ENCODE measurements around the gene CDC42BPA.

CDC42BPA gene

DNA sequence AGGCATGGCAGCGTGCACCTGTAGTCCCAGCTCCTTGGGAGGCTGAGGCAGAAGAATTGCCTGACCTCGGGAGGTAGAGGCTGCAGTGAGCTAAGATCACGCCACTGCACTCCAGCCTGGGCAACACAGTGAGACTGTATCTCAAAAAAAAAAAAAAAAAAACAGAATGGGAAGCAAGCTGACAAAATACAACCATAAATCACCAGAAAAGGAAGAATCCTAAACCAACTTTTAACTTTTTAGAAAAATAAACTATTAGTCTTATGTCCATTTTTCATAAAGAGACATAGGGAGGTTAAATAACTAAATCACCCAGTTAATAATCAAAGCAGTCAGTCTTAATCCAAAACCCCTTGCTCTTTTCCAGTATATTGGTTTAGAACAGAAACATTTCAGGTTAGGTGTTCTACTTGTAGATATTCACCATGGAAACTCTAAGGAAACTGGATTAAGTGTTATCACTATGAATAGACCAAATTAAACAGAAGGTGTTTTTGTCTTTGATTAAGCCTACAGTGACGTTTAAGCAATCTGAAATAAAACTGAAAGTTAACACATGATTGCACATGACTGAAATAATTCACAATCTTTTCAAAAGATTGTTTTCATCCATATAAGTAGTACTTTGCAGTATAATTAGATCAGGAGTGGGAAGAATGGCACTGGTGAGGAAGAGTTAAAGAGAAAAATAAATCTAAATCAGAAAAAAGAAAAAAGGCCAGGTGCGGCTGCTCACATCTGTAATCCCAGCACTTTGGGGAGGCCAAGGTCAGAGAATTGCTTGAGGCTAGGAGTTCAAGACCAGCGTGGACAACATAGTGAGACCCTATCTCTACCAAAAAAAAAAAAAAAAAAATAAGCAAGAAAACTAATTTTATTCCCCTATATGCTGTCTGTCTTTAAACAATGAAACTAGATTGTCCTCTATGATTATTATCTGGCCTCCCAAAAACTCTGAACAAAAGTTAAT lies 9.6 kb downstream of the CDC42BPA start:
- TF ChIP-seq POLR2AphosphoS5 (IDR thresholded peaks at IDR 0.05; ENCODE audit: low read depth, low read length) (no peak), SIN3A (IDR thresholded peaks at IDR 0.05; ENCODE audit: borderline replicate concordance, insufficient read depth, low read length) (no peak), FOXP2 (optimal IDR thresholded peaks at IDR 0.05; ENCODE audit: borderline replicate concordance, extremely low read depth, extremely low read length, insufficient read depth) (no peak), TAF1 (IDR thresholded peaks at IDR 0.05; ENCODE audit: borderline replicate concordance, insufficient read depth, low read length) (no peak)
- TF ChIP-seq, protein P1, sequence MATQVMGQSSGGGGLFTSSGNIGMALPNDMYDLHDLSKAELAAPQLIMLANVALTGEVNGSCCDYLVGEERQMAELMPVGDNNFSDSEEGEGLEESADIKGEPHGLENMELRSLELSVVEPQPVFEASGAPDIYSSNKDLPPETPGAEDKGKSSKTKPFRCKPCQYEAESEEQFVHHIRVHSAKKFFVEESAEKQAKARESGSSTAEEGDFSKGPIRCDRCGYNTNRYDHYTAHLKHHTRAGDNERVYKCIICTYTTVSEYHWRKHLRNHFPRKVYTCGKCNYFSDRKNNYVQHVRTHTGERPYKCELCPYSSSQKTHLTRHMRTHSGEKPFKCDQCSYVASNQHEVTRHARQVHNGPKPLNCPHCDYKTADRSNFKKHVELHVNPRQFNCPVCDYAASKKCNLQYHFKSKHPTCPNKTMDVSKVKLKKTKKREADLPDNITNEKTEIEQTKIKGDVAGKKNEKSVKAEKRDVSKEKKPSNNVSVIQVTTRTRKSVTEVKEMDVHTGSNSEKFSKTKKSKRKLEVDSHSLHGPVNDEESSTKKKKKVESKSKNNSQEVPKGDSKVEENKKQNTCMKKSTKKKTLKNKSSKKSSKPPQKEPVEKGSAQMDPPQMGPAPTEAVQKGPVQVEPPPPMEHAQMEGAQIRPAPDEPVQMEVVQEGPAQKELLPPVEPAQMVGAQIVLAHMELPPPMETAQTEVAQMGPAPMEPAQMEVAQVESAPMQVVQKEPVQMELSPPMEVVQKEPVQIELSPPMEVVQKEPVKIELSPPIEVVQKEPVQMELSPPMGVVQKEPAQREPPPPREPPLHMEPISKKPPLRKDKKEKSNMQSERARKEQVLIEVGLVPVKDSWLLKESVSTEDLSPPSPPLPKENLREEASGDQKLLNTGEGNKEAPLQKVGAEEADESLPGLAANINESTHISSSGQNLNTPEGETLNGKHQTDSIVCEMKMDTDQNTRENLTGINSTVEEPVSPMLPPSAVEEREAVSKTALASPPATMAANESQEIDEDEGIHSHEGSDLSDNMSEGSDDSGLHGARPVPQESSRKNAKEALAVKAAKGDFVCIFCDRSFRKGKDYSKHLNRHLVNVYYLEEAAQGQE (IDR thresholded peaks at IDR 0.05; ENCODE audit: insufficient read depth in 1 of 2, low read depth in 2 of 2, low read length in 2 of 2) = no peak

DNA sequence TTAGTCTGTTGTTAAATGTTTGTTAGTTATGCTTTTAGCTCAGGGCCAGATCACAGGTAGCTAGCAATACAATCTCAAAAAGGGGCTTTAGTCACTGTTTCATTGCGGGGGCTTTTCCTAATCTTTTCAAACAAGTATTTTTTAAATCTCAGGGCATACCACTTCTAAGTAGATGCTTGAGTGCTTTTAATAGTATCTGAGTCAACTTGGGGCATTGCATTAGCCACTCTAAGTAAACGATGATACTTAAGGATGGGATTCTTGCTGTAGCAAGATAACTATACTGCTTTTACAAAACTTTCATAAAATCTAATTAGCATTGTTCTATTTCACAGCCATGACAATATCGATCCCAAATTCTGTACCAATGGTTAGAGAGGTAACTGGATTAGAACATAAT lies 11.6 kb downstream of the CDC42BPA start:
- TF ChIP-seq TAF1 (IDR thresholded peaks at IDR 0.05; ENCODE audit: borderline replicate concordance, insufficient read depth, low read length) = no peak
- TF ChIP-seq, protein P1 (IDR thresholded peaks at IDR 0.05; ENCODE audit: insufficient read depth in 1 of 2, low read depth in 2 of 2, low read length in 2 of 2) = no peak
- TF ChIP-seq FOXP2 (optimal IDR thresholded peaks at IDR 0.05; ENCODE audit: borderline replicate concordance, extremely low read depth, extremely low read length, insufficient read depth) = no peak
- TF ChIP-seq POLR2AphosphoS5 (IDR thresholded peaks at IDR 0.05; ENCODE audit: low read depth, low read length) = no peak
- TF ChIP-seq SIN3A (IDR thresholded peaks at IDR 0.05; ENCODE audit: borderline replicate concordance, insufficient read depth, low read length) = no peak

DNA sequence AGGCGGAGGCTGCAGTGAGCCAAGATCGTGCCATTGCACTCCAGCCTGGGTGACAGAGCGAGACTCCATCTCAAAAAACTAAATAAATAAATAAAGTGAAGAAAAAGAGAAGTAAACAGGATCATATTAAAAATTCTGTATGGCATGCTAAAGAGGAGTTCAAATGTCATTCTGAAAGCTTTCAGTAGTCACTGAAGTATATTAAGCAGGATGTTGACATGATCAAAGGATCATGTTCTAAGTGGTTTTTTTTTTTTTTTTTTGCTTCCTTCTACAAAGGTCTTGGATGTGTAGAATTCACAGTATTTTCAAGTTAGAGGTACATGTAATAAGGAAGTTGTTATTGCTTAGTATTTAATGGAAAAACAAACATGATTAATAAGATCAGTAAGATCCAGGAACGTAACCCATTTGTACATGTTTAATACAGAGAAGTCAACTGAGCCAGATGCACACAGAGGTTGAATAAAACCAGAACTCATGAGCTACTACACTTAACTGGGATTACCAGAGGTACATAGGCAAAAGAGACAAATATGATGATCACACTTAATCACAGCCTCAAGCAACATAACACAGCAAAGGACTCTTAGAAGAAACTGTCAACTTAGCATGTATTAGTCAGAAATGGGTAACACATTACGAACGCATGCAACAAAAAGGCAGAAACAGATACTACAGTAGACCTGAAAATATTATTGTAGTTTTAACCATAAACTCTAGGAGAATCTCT lies 12.2 kb downstream of the CDC42BPA start:
- TF ChIP-seq FOXP2 (optimal IDR thresholded peaks at IDR 0.05; ENCODE audit: borderline replicate concordance, extremely low read depth, extremely low read length, insufficient read depth) (no peak), POLR2AphosphoS5 (IDR thresholded peaks at IDR 0.05; ENCODE audit: low read depth, low read length) (no peak), SIN3A (IDR thresholded peaks at IDR 0.05; ENCODE audit: borderline replicate concordance, insufficient read depth, low read length) (no peak), TAF1 (IDR thresholded peaks at IDR 0.05; ENCODE audit: borderline replicate concordance, insufficient read depth, low read length) (no peak)
- TF ChIP-seq, protein P1 (IDR thresholded peaks at IDR 0.05; ENCODE audit: insufficient read depth in 1 of 2, low read depth in 2 of 2, low read length in 2 of 2) = no peak

DNA sequence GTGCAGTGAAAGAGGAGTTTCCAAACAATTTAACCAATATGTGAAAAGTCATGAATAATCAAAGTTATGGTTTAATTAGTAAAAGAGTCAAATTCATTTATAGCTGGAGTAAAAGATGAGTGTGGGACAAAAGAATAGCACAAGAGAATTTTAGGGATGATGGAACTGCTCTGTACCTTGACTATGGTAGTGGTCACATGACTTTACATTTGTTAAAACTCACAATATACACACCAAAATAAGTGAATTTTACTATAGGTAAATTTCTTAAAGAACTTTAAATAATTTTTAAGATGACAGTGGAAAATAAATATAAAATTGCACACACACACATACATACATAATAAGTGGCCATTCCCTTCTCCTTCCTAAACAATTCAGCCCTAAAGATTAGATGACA lies 13.6 kb downstream of the CDC42BPA start:
- TF ChIP-seq TAF1 (IDR thresholded peaks at IDR 0.05; ENCODE audit: borderline replicate concordance, insufficient read depth, low read length) = no peak
- TF ChIP-seq, protein P1 (IDR thresholded peaks at IDR 0.05; ENCODE audit: insufficient read depth in 1 of 2, low read depth in 2 of 2, low read length in 2 of 2) = no peak
- TF ChIP-seq POLR2AphosphoS5 (IDR thresholded peaks at IDR 0.05; ENCODE audit: low read depth, low read length) = no peak
- no peak for TF ChIP-seq FOXP2 (optimal IDR thresholded peaks at IDR 0.05; ENCODE audit: borderline replicate concordance, extremely low read depth, extremely low read length, insufficient read depth)
- TF ChIP-seq SIN3A (IDR thresholded peaks at IDR 0.05; ENCODE audit: borderline replicate concordance, insufficient read depth, low read length) = no peak
